Measurements from ENCODE around the gene PNMA1. TPM values are rescaled to one million over a fixed set of nuclear protein-coding genes. Genes with fewer than 3 reads are reported as not detected.

Gene PNMA1
- polyA plus RNA-seq, 1 donor from 2014 or later, result 205 TPM

DNA sequence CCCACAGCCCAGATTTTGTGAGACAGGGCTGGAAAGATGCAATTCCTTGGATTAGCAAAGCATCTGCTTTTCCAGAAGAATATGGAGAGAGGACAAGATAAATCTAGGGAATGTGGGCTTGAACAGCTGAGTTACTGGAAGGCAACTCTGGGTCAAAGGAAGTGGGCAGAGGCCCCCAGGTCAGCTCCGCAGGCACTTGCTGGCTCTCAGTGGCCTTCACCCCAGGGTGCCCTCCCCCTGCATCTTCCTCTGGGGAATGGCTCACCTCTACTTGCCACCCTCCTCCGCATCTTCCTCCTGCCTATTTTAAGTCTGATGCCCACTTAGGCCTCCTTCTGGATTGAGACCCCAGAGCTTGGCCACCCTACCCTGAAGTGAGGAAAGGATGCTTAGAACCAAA is 10.5 kb upstream of the PNMA1 start:
- Histone ChIP-seq H3K4me3 (ENCODE audit: low read length) (no peak overlapping the region), H3K79me2 (replicated peaks; ENCODE audit: insufficient read depth, low read length) (no peaks in the 10 kb centered on the region), H3K27ac (ENCODE audit: low read length) (no peak overlapping the region), H3K36me3 (ENCODE audit: insufficient read depth, low read length) (no peaks in the 10 kb centered on the region), H3K27me3 (ENCODE audit: insufficient read depth, low read depth, low read length) (no peaks in the 10 kb centered on the region), H3K9me3 (ENCODE audit: low read length) (no peaks in the 10 kb centered on the region), H3K9ac (ENCODE audit: low read length) (no peak overlapping the region), H2AFZ (ENCODE audit: low read depth, low read length) (no peak overlapping the region), H4K20me1 (ENCODE audit: insufficient read depth) (no peaks in the 10 kb centered on the region), H3K9me2 (ENCODE audit: insufficient read depth, low read length) (no peaks in the 10 kb centered on the region), H3F3A (ENCODE audit: insufficient read depth, low read length, poor library complexity, severe bottlenecking) (no peaks in the 10 kb centered on the region), H3K4me2 (ENCODE audit: low read length) (no peak overlapping the region)
- TF ChIP-seq MXI1 (conservative IDR thresholded peaks at IDR 0.05; ENCODE audit: poor library complexity, severe bottlenecking) (no peak), EP300 (conservative IDR thresholded peaks at IDR 0.05; ENCODE audit: poor library complexity, severe bottlenecking) (no peak), TAF1 (IDR thresholded peaks at IDR 0.05; ENCODE audit: low read depth) (no peak)
- TF ChIP-seq, protein P1, sequence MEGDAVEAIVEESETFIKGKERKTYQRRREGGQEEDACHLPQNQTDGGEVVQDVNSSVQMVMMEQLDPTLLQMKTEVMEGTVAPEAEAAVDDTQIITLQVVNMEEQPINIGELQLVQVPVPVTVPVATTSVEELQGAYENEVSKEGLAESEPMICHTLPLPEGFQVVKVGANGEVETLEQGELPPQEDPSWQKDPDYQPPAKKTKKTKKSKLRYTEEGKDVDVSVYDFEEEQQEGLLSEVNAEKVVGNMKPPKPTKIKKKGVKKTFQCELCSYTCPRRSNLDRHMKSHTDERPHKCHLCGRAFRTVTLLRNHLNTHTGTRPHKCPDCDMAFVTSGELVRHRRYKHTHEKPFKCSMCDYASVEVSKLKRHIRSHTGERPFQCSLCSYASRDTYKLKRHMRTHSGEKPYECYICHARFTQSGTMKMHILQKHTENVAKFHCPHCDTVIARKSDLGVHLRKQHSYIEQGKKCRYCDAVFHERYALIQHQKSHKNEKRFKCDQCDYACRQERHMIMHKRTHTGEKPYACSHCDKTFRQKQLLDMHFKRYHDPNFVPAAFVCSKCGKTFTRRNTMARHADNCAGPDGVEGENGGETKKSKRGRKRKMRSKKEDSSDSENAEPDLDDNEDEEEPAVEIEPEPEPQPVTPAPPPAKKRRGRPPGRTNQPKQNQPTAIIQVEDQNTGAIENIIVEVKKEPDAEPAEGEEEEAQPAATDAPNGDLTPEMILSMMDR (IDR thresholded peaks at IDR 0.05; ENCODE audit: poor library complexity, severe bottlenecking), result no peak

DNA sequence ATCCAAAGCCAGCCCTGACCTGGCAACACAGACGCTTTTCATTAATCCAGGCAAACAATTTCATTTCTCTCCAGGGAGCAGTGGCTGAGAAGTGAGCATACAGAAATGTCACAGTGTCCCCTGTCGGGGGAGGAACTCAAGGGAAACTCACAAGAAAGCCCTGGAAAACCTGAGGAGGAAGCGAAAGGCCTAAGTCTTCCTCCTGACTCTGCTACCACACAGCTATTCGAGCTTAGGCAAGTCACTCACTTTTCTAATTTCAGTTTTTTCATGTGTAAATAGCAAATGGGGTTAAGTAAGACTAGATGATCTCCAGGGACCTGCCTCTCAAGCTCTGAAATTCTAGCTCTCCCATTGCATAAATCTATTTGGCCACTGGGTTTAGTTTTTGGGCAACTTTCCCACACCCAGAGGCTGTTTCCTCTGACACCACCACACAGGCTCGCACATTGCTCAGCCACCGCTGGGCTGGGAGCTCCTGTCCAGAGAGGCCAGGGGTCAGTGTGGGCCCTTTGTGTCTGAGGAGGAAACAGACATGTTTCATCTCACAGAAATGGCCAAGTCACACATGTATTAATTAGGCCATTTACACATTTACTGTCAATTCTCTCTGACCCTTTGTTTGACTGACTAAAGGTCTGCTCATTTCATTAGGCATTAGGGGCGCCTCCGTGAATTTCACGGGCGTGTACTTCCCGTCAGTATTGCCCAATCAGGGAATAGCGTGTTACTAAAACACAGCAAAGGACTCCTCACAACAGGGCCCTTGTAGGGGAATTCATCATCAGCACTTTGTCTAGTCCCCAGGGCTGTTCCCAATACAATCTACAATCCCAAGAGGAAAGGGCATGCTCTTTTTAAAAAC is 9.8 kb upstream of the PNMA1 start:
- no peaks in the 10 kb centered on the region for H3K36me3 ChIP-seq (ENCODE audit: insufficient read depth, low read length)
- H3K4me2 ChIP-seq (ENCODE audit: low read length), result no peak overlapping the region
- H3K9me3 ChIP-seq (ENCODE audit: low read length), result no peaks in the 10 kb centered on the region
- no peak for TF ChIP-seq EZH2 (IDR thresholded peaks at IDR 0.05; ENCODE audit: borderline replicate concordance, insufficient read depth, low read length, poor library complexity, severe bottlenecking)
- TF ChIP-seq TAF1 (IDR thresholded peaks at IDR 0.05; ENCODE audit: low read depth), result no peak
- TF ChIP-seq, protein P1 (IDR thresholded peaks at IDR 0.05; ENCODE audit: poor library complexity, severe bottlenecking), result no peak
- no peak for TF ChIP-seq POLR2AphosphoS5 (IDR thresholded peaks at IDR 0.05)
- TF ChIP-seq EP300 (conservative IDR thresholded peaks at IDR 0.05; ENCODE audit: poor library complexity, severe bottlenecking), result no peak
- TF ChIP-seq RAD21 (conservative IDR thresholded peaks at IDR 0.05), result no peak
- TF ChIP-seq MXI1 (conservative IDR thresholded peaks at IDR 0.05; ENCODE audit: poor library complexity, severe bottlenecking), result no peak
- no peak for TF ChIP-seq SMC3 (conservative IDR thresholded peaks at IDR 0.05; ENCODE audit: poor library complexity)
- TF ChIP-seq, protein P2, sequence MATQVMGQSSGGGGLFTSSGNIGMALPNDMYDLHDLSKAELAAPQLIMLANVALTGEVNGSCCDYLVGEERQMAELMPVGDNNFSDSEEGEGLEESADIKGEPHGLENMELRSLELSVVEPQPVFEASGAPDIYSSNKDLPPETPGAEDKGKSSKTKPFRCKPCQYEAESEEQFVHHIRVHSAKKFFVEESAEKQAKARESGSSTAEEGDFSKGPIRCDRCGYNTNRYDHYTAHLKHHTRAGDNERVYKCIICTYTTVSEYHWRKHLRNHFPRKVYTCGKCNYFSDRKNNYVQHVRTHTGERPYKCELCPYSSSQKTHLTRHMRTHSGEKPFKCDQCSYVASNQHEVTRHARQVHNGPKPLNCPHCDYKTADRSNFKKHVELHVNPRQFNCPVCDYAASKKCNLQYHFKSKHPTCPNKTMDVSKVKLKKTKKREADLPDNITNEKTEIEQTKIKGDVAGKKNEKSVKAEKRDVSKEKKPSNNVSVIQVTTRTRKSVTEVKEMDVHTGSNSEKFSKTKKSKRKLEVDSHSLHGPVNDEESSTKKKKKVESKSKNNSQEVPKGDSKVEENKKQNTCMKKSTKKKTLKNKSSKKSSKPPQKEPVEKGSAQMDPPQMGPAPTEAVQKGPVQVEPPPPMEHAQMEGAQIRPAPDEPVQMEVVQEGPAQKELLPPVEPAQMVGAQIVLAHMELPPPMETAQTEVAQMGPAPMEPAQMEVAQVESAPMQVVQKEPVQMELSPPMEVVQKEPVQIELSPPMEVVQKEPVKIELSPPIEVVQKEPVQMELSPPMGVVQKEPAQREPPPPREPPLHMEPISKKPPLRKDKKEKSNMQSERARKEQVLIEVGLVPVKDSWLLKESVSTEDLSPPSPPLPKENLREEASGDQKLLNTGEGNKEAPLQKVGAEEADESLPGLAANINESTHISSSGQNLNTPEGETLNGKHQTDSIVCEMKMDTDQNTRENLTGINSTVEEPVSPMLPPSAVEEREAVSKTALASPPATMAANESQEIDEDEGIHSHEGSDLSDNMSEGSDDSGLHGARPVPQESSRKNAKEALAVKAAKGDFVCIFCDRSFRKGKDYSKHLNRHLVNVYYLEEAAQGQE (IDR thresholded peaks at IDR 0.05; ENCODE audit: borderline replicate concordance), result no peak
- H3F3A ChIP-seq (ENCODE audit: insufficient read depth, low read length, poor library complexity, severe bottlenecking), result no peaks in the 10 kb centered on the region
- no peaks in the 10 kb centered on the region for H3K9me2 ChIP-seq (ENCODE audit: insufficient read depth, low read length)
- no peak overlapping the region for H3K27ac ChIP-seq (ENCODE audit: low read length)
- H3K9ac ChIP-seq (ENCODE audit: low read length), result no peak overlapping the region
- H4K20me1 ChIP-seq (ENCODE audit: insufficient read depth), result no peaks in the 10 kb centered on the region
- H3K79me2 ChIP-seq (replicated peaks; ENCODE audit: insufficient read depth, low read length), result no peaks in the 10 kb centered on the region
- no peak overlapping the region for H3K4me3 ChIP-seq (ENCODE audit: low read length)
- H2AFZ ChIP-seq (ENCODE audit: low read depth, low read length), result no peak overlapping the region
- H3K27me3 ChIP-seq (ENCODE audit: insufficient read depth, low read depth, low read length), result no peaks in the 10 kb centered on the region
